Smooth muscle cell of the brain vasculature (primary cell): Measurements from ENCODE around the gene GOLGA2.

ENCODE experiments used
- DNase-seq: peaks from one replicate; pipeline ENCODE4 v3.0.0-alpha.2; 2012; ENCODE audit warnings: low read depth, low spot score

The GOLGA2 gene

DNA sequence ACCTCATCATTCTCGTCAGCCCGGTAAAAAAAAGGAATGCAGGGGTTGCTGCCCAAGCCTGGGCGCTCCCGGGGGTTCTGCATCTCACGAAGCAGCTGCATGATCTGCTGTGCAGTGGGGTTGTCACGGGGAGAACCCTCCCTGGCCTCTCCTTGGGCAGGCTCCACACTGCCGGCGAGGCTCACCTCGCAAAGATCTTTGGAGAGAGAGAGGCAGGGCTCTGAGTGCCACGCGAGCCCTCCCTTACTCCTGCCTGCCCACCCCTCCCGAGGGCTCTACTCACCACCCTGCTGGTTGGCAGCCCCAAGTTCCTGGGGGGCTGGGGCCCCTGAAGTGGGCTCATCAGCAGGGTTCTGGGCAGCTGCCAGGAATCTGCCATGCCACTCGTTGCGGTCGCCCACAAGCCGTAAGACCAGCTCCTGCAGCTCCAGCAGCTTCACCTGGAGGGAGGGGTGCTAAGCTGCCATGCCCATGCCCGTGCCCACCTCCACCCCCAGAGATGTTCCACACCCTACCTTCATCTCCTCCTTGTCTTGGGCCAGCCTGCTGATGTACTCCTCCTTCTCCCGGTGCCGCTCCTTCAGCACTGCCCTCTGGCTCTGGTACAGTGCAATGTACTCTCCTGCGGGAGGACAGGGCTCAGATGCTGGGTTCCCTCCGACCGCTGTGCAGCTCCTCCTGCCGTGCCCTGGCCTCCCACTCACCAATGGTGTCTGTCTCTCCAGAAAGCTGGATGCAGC lies 18.6 kb downstream of the GOLGA2 start:
- DNase-seq, result no peak

DNA sequence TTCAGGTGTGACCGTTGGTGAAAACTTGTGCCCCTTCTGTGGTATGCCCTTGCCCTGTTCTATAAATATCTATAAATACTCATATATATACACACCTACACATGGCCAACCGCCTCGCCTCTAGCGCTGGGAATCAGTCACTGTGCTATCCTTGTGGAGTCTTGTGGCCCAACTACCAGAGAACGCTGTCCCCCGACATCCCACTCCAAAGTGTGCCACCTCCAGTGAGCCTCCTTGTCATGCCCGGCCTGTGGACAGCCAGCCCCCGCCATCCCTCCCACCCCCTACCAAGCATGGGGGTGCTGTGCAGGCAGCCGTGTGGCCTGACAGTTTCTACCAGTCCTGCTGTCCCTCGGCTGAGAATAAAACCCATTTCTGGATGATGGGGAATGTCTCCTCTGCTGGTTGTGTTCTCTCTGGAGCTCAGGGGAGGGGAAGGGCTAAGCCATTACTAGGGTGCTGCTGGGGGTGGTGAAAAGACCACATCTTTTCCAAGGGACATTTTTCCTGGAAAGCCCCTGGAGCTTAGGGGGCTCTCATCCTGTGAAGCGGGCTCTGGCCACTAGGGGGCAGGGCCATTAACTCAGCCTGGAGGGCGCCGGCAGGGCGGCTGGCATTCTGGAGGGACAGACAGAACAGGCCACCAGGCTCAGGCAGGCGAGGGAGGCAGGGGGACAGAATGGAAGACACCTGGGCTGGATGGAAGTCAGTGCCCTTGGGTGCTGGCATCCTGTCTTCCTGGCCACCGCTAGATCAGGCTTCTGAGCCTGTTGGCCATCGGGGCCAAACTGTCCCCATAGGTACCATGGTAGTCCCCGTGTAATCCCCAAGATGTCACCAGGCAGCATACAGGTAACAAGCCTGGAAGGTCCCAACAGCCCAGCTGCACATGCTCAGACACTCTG lies 20.7 kb downstream of the GOLGA2 start:
- no peak for DNase-seq

DNA sequence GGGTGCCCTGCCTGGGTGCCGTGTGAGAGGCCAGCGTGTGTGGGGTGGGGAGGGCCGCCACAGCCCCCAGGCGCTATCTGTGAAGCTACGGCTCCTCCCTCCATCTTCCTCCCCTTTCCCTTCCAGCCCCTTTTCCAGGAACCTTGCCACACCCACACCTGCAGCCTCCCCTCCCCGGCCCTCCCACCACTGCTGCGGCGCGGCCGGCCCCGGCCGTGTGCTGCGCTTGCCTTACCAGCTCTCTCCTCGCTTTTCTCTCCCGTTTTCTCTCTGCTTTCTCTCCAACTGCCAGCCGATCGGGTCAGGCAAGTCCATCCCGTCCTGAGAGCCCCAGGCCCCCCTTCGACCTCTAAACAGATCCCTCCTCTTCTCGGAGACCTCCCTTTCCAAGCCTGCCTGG lies 21.4 kb downstream of the GOLGA2 start:
- DNase-seq, result no peak

DNA sequence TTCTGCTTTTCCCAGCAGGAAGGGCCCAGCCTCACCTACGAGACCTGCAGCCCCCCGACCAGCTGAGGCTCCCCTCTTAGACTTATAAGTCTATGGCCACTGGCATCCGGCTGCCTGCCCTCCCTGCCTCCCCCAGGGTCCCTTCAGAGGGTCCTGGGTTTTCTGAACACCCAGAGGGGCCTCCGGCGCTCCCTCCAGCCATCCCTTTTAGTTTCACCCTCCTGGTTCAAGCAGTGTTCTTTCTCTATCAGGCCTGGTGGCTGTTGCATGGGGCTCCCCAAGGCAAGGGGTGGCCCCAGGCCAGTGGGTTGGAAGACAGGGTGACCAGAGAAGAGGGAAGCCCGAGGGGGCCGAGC lies 21.8 kb downstream of the GOLGA2 start:
- no peak for DNase-seq

DNA sequence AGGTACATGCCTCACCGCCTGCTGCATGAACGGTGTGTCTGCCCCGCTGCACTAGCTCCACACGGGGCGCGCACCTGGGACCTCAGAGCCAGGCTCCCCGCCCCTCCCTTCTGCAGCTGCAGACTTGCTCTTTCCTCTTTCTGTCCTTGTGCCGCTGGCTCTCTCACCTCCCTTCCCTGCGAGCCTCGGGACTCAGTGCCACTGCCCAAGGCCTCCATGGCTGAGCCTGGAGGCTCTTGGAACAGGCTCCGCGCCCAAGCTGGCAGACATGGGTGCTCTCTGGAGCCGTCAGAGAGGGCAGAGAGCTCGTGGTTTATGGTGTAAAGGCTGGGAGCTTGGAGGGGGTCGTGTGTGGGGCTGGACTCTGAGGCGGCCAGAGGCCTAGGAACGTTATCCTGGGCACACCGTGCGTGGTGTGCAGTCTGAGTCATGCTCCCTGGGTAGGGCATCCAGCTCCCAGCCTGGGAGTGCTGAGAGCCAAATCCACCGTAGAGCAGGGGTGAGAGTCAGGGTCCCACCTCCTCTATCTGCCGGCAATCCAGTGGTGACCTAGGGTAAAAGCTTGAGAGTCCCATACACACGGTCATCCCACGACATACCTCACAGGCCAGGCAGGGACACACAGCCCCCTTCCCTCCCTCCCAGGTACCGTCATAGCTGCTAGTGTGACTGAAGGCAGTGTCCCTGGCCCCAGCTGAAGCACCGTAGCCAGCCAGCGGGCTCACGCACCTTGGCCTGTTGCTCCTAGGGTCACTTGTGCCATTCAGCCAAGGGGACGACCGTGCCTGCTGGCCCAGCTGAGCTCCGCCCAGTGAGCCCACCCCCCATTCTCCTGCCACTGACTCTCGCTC lies 22.4 kb downstream of the GOLGA2 start:
- no peak for DNase-seq

DNA sequence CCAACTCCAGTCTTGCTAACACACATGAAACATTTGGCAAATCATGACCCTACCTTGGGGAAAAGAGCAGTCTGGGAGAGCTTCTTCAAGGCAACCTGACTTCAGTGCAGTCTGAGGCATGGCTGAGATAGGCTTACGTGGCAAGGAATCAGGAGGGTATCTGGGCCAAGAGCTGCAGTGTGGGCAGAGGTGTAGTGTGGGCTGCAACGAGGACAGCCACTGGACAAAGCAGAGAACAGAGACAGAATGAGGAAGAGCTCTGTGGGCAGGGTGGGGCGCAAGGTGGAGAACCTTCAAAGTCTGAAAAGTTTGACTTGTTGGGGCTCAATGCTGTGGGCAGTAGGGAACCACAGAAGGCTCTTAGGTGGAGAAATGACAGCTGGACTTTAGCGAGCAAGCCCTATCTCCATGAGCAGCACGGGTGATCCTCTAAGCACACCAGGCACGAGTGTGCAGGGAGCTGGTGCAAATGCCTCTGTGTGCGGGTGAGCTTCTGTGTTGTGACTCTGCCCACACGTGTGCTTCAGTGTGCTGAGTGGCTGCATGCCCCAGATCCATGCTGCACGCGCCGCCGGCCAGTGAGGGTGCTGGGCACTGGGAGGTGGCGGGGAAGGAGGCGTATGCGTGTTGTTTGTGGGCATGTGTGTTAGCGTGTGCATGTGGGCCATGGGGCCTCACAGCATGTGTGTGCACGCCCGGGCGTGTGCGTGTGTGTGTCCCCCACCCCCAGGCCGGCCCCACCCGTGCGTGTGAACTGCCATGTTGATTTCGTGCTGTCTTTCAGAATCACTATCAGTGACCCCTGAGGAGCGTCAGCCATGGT lies 23.3 kb downstream of the GOLGA2 start:
- no peak for DNase-seq

DNA sequence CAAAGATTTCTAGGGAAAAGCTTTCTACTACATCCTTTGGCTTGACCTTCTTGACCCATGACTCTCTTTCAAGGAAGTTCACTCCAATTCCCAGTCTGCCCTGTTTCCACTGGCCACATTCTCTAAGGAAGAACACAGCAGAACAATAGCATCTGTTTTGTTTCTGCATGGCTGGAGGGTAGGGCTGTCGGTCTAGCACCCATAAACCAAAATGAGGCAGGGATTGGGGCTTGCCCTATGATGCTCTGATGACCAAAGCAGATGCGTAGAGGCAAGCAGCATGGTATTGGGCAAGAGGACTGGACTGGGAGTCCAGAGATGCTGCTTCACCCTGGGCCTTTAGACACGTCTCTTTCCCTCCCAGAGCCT lies 24.1 kb downstream of the GOLGA2 start:
- DNase-seq, result no peak

DNA sequence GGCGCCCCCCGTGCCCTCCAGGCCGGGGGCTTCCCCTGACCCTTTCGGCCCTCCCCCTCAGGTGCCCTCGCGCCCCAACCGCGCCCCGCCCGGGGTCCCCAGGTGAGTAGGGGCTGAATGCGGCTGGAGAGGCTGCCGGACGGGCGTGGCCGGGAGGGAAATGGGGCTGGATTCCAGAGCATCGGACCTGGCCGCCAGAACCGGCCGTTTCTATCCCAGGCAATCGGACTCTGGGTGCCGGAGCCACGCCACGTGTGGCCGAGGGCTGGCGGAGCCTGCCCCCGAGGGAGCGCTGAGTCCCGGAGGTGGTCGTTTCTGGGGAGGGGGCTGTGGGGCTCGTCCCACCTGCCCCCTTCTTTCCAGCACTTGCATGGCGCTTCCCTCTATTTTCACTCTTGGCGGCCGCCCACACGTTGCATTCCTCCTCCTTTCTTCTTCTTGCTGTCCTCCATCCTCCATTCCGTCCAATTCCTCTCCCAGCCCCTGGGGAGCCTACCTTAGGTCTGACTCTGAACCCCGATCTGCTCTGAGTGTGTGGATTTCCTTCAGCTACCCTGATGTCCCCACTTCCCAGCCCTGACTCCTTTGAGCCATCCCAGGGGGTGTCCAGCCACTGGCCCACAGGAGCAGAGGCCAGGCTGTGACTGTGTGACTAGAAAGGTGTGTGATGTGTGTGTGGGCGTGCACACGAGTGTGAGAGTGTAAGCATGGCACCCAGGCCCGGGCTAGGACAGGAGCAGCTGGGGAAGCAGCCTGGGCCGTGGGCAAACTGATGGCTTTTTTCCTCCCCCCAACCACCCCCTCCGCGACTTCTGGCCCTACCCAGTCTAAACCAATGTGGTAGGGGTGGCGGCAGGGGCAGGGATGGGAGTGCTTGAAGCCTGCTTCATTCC lies 24.7 kb downstream of the GOLGA2 start:
- DNase-seq, result no peak

DNA sequence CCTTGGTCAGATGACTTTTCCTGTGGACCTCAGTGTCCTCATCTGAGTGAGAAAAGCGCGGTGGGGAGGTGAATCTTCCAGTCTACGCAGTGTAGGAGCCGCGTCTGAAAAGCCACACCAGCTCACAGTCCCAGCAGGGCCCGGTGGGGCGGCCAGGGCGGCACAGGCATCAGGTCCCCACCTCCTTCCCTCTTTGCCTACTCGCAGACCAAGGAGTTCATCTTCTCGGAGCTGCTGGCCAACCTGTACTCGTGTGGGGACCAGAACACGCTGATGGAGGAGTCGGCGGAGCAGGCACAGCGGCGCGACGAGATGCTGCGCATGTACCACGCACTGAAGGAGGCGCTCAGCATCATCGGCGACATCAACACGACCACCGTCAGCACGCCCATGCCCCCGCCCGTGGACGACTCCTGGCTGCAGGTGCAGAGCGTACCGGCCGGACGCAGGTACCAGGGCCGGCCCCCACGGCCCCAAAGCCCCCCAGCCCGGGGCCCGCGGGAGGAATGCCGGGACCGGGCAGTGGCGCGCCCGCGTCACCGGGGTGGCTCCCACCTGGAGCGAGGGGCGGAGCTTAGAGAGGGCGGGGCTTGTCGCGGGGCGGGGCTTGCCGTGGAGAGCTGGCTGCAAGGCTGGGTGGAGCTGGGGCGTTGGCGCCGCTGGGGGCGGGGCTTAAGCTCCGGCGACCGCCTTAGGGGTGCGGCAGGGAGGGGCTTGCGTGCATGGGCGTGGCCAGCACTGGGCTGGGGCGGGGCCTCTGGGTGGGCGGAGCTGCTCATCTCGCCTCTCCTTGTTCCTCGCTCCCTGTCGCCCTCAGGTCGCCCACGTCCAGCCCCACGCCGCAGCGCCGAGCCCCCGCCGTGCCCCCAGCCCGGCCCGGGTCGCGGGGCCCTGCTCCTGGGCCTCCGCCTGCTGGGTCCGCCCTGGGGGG lies 25.6 kb downstream of the GOLGA2 start:
- no peak for DNase-seq

DNA sequence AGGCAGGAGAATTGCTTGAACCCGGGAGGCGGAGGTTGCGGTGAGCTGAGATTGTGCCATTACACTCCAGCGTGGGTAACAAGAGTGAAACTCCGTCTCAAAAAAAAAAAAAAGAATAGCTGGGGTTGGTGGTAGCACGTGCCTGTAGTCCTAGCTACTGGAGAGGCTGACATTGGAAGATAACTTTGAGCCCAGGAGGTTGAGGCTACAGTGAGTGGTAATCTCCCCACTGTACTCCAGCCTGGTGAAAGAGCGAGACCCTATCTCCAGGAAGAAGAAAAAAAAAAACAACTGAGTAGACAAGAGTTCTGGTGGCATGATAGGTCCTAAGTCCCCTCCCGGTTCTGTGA lies 26.3 kb downstream of the GOLGA2 start:
- no peak for DNase-seq

DNA sequence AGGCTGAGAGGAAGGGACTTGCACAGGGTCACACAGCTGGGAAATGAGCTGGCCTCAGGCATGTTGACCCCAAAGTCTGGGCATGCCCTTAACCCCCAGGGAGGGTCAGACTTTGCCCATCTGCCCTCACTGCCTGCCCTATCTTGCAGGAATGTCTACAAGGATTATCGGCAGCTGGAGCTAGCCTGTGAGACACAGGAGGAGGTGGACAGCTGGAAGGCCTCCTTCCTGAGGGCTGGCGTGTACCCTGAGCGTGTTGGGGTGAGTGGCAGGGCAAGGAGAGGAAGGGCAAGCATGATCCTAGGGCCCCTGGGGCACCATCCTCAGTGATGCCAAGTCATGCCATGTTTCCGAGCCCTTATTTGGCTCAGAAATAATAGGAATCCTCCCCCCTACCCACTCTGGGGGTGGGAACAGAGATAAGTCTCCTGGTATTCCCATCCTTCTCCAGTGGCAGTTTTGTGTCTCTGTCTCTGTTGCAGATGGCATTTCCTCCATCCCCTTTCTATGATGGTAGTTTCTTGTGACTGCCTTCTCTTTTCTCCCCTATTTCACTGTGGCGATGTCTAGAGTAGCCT lies 28.5 kb downstream of the GOLGA2 start:
- no peak for DNase-seq

DNA sequence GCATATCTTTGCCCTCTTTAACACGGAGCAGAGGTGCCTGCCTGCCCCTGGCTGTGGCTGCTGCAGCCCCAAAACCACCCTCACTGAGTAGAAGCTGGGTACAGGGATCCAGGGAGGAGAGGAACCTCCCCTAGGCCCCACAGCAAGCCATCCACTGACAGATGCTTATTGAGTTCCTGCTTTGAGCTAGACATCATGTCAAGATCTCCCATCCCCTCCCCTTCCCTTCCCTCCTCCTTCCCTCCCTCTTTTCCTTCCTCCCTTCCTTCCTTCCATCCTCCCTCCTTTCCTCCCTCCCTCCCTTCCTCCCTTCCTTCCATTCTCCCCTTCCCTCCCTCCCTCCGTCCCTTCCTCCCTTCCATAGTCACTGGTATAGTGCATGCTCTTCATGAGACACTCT lies 29.3 kb downstream of the GOLGA2 start:
- no peak for DNase-seq

DNA sequence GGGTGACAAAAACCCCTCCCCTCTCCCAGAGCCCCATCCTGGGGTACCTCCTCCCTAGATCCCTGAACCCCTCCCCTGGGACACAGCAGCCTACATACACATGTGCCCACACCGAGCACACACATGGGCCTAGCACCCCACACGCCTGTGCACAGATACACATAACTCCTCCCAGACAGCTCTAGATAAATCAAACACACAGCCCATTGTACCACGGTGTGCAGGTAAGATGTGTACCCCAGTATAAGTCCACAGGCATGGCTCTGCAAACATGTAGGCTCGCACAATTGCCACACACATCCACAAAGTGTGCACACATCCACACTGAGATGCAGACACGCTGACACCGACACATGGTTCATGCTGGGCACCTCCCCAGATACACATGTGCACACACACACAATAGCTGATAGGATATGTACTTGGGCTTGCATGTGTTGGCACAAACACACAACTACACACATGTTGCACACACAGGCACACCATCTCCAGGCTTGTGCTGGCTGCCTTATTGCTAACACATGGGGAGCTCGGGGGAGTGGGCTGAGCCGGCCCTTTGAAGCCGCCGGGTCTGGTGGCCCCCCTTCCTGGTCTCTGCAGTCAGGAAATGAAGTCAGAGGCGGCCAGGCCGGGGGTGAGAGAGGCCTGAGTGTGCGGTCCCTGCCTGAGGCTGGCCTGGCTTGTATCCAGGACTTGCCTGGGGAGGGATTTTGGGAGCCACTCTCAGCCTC lies 30.2 kb downstream of the GOLGA2 start:
- DNase-seq, result peak; percentile 55

DNA sequence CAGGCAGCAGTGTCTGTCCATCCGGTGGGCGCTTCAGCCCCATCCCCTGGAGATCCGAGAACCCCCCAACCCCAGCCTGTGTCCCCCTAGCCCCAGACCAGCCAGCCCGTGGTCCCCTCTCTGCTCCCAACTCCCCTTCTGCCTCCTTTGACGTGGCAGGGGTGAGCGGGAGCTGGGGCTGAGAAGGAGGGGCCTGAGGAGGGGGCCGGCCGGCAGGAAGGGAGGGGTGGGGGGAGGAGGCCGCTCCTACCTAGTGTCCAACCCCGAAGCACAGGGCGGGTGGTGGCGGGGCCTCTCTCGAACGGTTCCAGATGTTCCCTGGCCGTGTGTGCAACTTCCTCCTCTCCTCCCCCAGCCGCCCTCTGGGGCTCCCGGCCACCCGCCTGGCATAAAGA lies 31.0 kb downstream of the GOLGA2 start:
- peak; percentile 67 for DNase-seq

DNA sequence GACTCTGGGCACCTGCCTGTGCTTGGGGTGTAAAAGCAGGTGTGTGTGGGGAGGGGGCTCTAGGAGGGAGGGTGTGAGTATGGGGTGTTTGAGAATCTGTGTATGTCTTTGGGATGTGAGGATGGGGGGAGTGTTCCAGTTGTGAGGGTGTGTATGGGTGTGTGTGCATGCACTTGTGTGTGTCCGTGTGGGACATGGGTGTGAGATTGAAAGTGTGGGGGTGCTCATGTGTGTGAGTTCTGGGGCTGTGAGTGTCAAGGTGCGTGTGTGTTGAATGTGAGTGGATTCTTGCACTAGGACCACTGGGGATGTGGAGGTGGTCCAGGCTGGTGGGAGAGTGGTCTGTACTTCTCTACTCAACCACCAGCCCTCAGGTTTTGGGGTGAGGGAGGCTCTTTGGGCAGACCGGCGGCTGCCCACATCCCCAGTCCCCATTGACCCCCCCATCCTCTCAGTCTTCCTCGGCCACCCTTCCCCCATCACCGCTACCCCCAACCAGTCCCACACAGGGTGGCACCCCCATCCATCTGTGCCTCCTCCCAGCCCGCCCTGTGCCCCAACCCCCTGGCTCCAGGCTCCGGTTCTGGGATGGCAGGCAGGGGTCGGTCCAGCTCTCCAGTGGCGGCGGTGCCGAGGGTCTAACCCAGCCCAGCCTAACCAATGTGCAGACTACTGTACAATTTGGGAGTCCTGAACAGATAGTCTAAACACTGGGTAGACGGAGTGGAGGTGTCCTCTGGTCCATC lies 31.5 kb downstream of the GOLGA2 start:
- DNase-seq, result no peak

DNA sequence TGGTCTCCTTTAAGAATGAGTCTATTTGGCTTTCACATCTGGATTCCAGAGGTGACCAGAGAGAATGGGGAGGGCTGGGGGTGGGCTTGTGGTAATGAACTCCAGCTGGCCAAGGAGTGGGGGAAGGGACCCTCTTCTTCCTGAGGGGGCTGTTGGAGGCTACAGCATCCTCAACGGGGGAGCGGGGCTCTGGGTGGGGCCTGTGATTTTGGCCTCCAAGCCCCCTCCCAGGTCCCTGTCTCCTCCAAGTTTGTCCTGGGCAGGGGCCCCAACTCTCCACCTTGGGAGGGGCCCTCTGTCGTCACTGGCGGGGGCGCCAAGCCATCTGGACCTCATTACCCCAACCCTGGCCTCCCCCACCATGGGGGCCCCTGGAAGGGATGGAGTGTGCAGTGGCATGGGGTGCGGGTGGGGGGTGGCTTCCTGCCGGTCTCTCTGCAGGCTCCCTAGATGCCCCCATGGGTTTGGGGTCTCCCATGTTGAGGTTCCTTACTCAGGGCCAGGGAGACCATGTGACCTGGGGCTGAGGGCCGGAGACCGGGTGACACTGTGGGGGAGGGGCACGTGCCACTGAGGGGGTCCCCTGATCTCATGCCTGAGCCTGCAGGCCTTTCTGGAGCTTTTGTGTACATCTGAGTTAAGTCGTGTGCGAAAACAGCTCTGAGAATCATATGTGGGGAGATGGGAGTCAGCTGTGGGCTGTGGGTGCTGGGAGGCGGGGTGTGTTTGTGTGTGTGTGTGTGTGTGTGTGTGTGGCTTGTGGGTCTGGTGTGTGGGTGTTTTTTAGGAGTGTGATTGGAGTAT lies 32.4 kb downstream of the GOLGA2 start:
- DNase-seq, result no peak

DNA sequence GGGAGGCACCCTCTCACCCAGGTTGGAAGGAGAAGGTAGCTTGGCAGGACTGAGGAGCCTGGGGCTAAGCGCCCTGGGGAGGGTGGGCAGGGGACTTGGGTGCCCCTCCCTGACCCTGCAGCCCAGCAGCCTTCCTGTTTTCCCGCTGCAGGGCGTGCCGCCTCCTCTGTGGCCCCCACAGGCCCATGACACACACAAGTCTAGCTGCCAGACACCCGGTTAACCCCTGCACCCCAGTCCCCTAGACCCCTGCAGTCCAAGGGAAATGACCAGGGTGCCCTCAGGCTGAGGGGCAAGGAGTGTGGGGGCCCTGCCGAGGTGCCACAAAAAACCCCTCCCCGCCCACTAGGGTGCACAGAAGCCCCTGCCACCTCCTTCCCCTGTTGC lies 33.0 kb downstream of the GOLGA2 start:
- DNase-seq, result no peak
